Tibial nerve (tissue), 4 donors: ENCODE measurements around the gene NUP133. TPM values are rescaled to one million over a fixed set of nuclear protein-coding genes. Genes with fewer than 3 reads are reported as not detected.
"Not testable (repeated sequence)": the region's sequence is repeated elsewhere in the genome, so short reads cannot be mapped to it uniquely, and the experiment has no call there.

Experiments used
- DNase-seq, 2 donors: peaks; one replicate each; pipeline ENCODE4 v3.0.0-alpha.2; 2019; ENCODE audit warnings: low spot score in 2 of 2
- H3K27ac ChIP-seq, 4 donors: fragments of 200-600 bp; sonication (generic) in 3 of 4; one replicate each; pipeline ENCODE4 v1.5.1; 2017 to 2019; ENCODE audit warnings: mild to moderate bottlenecking in 1 of 4
- H3K27me3 ChIP-seq, 2 donors: fragments of 200-600 bp; sonication (generic) in 1 of 2; one replicate each; pipeline versions ENCODE4 v1.5.1 to v1.6.0; 2017 to 2019
- H3K36me3 ChIP-seq, 3 donors: fragments of 200-600 bp; sonication (generic); one replicate each; pipeline ENCODE4 v1.5.1; 2018 to 2019
- H3K4me1 ChIP-seq, 4 donors: fragments of 200-600 bp; sonication (generic) in 3 of 4; one replicate each; pipeline ENCODE4 v1.5.1; 2017 to 2019
- H3K4me3 ChIP-seq, 4 donors: fragments of 200-600 bp; sonication (generic) in 3 of 4; one replicate each; pipeline ENCODE4 v1.5.1; 2017 to 2019; ENCODE audit warnings: mild to moderate bottlenecking in 1 of 4, moderate library complexity in 1 of 4
- H3K9me3 ChIP-seq, 4 donors: fragments of 200-600 bp; sonication (generic) in 3 of 4; one replicate each; pipeline ENCODE4 v1.5.1; 2017 to 2019
- CTCF ChIP-seq, 5 experiments: fragments of 200-600 bp in 3 of 5; fragments of 450-650 bp in 2 of 5; sonication (generic) in 3 of 5; IDR thresholded peaks; one replicate each; pipeline ENCODE4 v1.5.1; 2016 to 2019; ENCODE audit warnings: antibody characterized with exemption in 5 of 5, mild to moderate bottlenecking in 3 of 5, moderate library complexity in 2 of 5
- EP300 ChIP-seq, 2 donors: sonication (generic); formaldehyde crosslinking; IDR thresholded peaks; one replicate each; pipeline ENCODE4 v1.6.1; 2017; ENCODE audit warnings: antibody characterized with exemption in 2 of 2, mild to moderate bottlenecking in 1 of 2
- POLR2A ChIP-seq, 2 donors: fragments of 450-650 bp; IDR thresholded peaks; one replicate each; pipeline ENCODE4 v1.6.1; 2017; ENCODE audit warnings: antibody characterized with exemption in 2 of 2, mild to moderate bottlenecking in 2 of 2, moderate library complexity in 2 of 2
- WGBS, 2 donors: methylation state at CpG; one replicate each; pipeline ENCODE4 v1.1.5; 2018; 5-methylcytosine and 5-hydroxymethylcytosine counted together
- total RNA-seq, 4 donors: library from RNA; depleted of rRNA; stranded (reverse); fragments of >200 nt; gene quantifications; one replicate each; pipeline ENCODE4 v1.1.0, GENCODE V29; 2016

The NUP133 gene
- total RNA-seq, 4 donors from 2014 or later, result 24.9 to 56.1 (median 43.2) TPM

DNA sequence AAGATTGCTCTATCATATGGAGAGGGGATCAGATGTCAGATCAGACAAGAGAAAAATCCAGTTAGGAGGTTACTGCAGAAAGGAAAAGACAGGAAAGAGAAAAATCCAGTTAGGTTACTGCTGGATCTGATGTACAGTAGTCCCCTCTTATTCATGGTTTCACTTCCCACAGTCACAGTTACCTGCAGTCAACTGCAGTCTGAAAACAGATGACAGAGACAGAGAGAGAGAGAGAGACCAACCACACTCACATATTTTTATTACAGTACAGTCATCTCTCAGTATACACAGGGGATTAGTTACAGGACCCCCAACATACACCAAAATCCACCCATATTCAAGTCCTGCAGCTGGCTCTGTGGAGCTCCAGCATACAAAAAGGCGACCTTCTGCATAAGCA, 29.3 kb downstream of the NUP133 start:
- Histone ChIP-seq H3K9me3 (no peaks in the 10 kb centered on the region), H3K27ac (no peak overlapping the region), H3K36me3 (peaks cover 0 to 90% (median 8%) of the 10 kb centered on the region in 3 donors), H3K4me1 (peaks cover 0 to 13% (median 1%) of the 10 kb centered on the region in 4 donors), H3K27me3 (no peaks in the 10 kb centered on the region), H3K4me3 (no peak overlapping the region)
- no peak for DNase-seq
- WGBS, 2 donors, result 85 to 91% methylated on average over 1 of the region's 1 CpG
- TF ChIP-seq EP300 (IDR thresholded peaks at IDR 0.05) (no peak), CTCF (IDR thresholded peaks at IDR 0.05) (no peak), POLR2A (IDR thresholded peaks at IDR 0.05) (no peak)

- not testable (repeated sequence) for H3K9me3 ChIP-seq, H3K27me3 ChIP-seq, H3K4me3 ChIP-seq, DNase-seq, H3K27ac ChIP-seq, H3K4me1 ChIP-seq
- WGBS, 2 donors, result 90 to 91% methylated on average over 13 of the region's 13 CpGs
- peaks cover 0 to 93% (median 8%) of the 10 kb centered on the region in 3 donors for H3K36me3 ChIP-seq
Observed at GRCh38 chr1:229475859-229476258, 32.3 kb downstream of the NUP133 start.

GRCh38 chr1:229474509-229474908, 33.6 kb downstream of the NUP133 start:
- Histone ChIP-seq H3K4me3 (no peak overlapping the region), H3K4me1 (peaks cover 0 to 3% (median 0%) of the 10 kb centered on the region in 4 donors), H3K27me3 (no peaks in the 10 kb centered on the region), H3K36me3 (peaks cover 0 to 95% (median 8%) of the 10 kb centered on the region in 3 donors), H3K9me3 (no peaks in the 10 kb centered on the region), H3K27ac (no peak overlapping the region)
- WGBS, 2 donors, result 90 to 100% methylated on average over 2 of the region's 2 CpGs
- no peak for TF ChIP-seq EP300 (IDR thresholded peaks at IDR 0.05)
- no peak for TF ChIP-seq CTCF (IDR thresholded peaks at IDR 0.05)
- no peak for TF ChIP-seq POLR2A (IDR thresholded peaks at IDR 0.05)
- DNase-seq, result no peak

- TF ChIP-seq EP300 (IDR thresholded peaks at IDR 0.05), result no peak
- TF ChIP-seq POLR2A (IDR thresholded peaks at IDR 0.05), result no peak
- TF ChIP-seq CTCF (IDR thresholded peaks at IDR 0.05), result no peak
- H3K9me3 ChIP-seq, result no peaks in the 10 kb centered on the region
- H3K27ac ChIP-seq, result no peak overlapping the region
- peaks cover 0 to 94% (median 8%) of the 10 kb centered on the region in 3 donors for H3K36me3 ChIP-seq
- H3K4me1 ChIP-seq, result no peaks in the 10 kb centered on the region
- H3K27me3 ChIP-seq, result no peaks in the 10 kb centered on the region
- DNase-seq, result no peak
- H3K4me3 ChIP-seq, result no peak overlapping the region
- WGBS, 2 donors, result 96 to 98% methylated on average over 3 of the region's 3 CpGs
Observed at GRCh38 chr1:229471175-229471574, 37.0 kb downstream of the NUP133 start.

GRCh38 chr1:229470406-229471043, 37.6 kb downstream of the NUP133 start:
- WGBS, 2 donors, result 89 to 93% methylated on average over 8 of the region's 8 CpGs

More at GRCh38 chr1:229470406-229471043, 37.6 kb downstream of the NUP133 start:
- TF ChIP-seq POLR2A (IDR thresholded peaks at IDR 0.05) (no peak), EP300 (IDR thresholded peaks at IDR 0.05) (no peak), CTCF (IDR thresholded peaks at IDR 0.05) (no peak)
- Histone ChIP-seq H3K27ac (no peak overlapping the region), H3K4me3 (no peak overlapping the region), H3K27me3 (no peaks in the 10 kb centered on the region), H3K4me1 (no peaks in the 10 kb centered on the region), H3K36me3 (peaks cover 0 to 94% (median 10%) of the 10 kb centered on the region in 3 donors), H3K9me3 (no peaks in the 10 kb centered on the region)
- no peak for DNase-seq
